WTC11 (cell line): ENCODE data around the gene ZNF333.

Experiments
- CTCF ChIP-seq: fragments of 200-600 bp; IDR thresholded peaks from 2 replicates; pipeline ENCODE4 v1.8.0; 2022; ENCODE audit warnings: antibody characterized with exemption
- TEAD1 ChIP-seq: sonication (generic); formaldehyde crosslinking; IDR thresholded peaks from 2 replicates; pipeline ENCODE4 v1.8.0; 2022; ENCODE audit warnings: mild to moderate bottlenecking, missing genetic modification reagents
- TF ChIP-seq, protein P1 (sequence below): sonication (generic); formaldehyde crosslinking; IDR thresholded peaks from 2 replicates; pipeline ENCODE4 v1.8.0; 2022; ENCODE audit warnings: mild to moderate bottlenecking, missing genetic modification reagents
- TF ChIP-seq, protein P2 (sequence below): sonication (generic); formaldehyde crosslinking; conservative IDR thresholded peaks from 2 replicates; pipeline ENCODE4 v1.8.1; 2023; ENCODE audit warnings: mild to moderate bottlenecking, low read depth, missing genetic modification reagents, moderate library complexity

DNA sequence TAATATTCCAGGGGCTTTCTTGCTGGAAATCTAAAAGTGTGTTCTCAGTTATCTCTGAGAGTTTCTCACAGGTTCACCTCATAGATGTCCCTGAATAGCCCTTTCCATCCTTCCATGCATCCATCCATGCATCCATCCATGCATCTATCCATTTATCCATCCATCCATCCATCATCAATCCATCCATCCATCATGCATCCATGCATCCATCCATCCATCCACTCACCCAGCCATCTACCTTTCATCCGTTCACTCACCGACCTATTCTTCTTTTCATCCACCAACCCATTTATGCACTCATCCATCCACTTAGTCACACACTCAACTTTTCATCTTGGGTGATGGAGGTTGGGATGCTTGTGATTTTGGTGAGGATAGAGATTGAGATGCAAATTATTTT lies 7.8 kb upstream of the ZNF333 start:
- TF ChIP-seq, protein P1, sequence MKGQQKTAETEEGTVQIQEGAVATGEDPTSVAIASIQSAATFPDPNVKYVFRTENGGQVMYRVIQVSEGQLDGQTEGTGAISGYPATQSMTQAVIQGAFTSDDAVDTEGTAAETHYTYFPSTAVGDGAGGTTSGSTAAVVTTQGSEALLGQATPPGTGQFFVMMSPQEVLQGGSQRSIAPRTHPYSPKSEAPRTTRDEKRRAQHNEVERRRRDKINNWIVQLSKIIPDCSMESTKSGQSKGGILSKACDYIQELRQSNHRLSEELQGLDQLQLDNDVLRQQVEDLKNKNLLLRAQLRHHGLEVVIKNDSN (CRISPR knock-in tag), result no peak
- TF ChIP-seq CTCF, result no peak
- no peak for TF ChIP-seq TEAD1 (CRISPR knock-in tag)
- TF ChIP-seq, protein P2, sequence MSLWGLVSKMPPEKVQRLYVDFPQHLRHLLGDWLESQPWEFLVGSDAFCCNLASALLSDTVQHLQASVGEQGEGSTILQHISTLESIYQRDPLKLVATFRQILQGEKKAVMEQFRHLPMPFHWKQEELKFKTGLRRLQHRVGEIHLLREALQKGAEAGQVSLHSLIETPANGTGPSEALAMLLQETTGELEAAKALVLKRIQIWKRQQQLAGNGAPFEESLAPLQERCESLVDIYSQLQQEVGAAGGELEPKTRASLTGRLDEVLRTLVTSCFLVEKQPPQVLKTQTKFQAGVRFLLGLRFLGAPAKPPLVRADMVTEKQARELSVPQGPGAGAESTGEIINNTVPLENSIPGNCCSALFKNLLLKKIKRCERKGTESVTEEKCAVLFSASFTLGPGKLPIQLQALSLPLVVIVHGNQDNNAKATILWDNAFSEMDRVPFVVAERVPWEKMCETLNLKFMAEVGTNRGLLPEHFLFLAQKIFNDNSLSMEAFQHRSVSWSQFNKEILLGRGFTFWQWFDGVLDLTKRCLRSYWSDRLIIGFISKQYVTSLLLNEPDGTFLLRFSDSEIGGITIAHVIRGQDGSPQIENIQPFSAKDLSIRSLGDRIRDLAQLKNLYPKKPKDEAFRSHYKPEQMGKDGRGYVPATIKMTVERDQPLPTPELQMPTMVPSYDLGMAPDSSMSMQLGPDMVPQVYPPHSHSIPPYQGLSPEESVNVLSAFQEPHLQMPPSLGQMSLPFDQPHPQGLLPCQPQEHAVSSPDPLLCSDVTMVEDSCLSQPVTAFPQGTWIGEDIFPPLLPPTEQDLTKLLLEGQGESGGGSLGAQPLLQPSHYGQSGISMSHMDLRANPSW, result no peak
